GM18499 (cell line): ENCODE data around the gene LINGO3.

ENCODE experiments used
- ATAC-seq: cut with Tn5 transposase; IDR thresholded peaks from one replicate; pipeline ENCODE4 v1.9.1; 2021; ENCODE audit warnings: moderate number of reproducible peaks; ENCODE audit not compliant: insufficient read depth, unreplicated experiment

Gene LINGO3

GRCh38 chr19:2340496-2341243 is 32.7 kb upstream of the LINGO3 start:
- ATAC-seq: no peak

- no peak for ATAC-seq
Observed at GRCh38 chr19:2339644-2340310, 31.8 kb upstream of the LINGO3 start.

GRCh38 chr19:2338751-2339643 is 31.0 kb upstream of the LINGO3 start:
- ATAC-seq: no peak

DNA sequence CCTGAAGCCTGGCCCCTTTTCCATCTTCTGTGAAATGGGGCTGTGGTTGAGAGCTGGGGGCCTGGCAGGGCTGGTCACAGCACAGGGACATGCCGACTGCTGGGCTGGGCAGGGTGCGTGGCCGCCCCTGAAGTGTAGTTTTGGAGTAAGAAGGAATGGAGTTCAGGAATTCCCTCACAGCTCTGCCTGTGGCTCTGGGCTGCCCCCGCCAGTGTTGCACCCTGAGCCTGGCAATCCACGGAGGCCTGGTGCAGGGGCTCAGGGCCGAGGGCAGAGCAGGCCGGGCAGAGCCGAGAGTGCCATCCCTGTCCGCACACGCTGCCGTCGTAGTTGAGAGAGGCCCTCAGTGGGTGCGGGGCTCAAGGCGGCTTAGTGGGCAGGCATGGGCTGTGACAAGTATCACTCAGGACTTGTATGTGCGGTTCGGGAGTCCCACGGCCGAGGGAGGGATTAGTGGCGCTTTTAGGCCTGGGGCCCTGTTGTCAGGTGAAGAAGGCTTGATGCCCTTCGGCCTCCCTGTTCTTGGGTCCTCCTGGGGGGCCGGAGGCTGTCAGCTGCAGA is 30.2 kb upstream of the LINGO3 start:
- no peak for ATAC-seq

DNA sequence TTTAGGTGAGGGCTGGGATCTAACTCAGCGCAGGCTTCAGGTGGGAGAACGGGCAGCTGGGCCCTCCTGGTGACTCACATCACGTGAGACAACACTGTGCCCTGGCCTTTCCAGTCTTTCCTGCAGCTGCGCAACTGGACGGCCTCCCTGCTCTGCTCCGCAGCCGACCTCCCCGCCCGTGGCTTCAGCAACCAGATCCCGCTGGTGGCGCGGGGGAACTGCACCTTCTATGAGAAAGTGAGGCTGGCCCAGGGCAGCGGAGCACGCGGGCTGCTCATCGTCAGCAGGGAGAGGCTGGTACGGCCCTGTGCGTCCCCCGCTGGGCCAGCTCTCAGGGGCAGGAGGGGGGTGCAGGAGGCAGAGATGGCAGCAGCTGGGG is 29.4 kb upstream of the LINGO3 start:
- ATAC-seq: no peak

- no peak for ATAC-seq
Observed at GRCh38 chr19:2336528-2337328, 28.8 kb upstream of the LINGO3 start.

GRCh38 chr19:2335848-2336247 is 27.9 kb upstream of the LINGO3 start:
- ATAC-seq: no peak

GRCh38 chr19:2334986-2335846 is 27.3 kb upstream of the LINGO3 start:
- no peak for ATAC-seq

GRCh38 chr19:2334426-2334825 is 26.5 kb upstream of the LINGO3 start:
- no peak for ATAC-seq

DNA sequence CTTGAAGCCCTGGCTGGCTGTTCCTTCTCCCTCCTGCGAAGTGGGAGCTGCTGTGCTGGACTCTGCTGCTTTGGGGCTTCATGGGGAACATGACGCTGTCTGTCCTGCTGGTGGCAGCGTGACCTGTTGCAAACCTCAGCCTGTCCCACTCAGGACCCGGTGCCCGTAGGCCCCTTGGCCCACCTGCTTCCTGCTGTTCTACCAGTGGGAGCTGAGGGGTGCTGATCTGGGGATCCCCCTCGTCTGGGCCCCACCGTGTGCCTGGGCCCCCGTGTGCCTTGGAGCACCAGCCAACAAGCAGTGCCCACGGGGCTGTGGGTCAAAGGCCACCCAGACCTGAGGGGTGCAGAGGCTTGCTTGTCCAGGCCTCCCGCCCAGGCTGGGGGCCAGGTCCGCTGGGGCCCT is 25.9 kb upstream of the LINGO3 start:
- no peak for ATAC-seq

DNA sequence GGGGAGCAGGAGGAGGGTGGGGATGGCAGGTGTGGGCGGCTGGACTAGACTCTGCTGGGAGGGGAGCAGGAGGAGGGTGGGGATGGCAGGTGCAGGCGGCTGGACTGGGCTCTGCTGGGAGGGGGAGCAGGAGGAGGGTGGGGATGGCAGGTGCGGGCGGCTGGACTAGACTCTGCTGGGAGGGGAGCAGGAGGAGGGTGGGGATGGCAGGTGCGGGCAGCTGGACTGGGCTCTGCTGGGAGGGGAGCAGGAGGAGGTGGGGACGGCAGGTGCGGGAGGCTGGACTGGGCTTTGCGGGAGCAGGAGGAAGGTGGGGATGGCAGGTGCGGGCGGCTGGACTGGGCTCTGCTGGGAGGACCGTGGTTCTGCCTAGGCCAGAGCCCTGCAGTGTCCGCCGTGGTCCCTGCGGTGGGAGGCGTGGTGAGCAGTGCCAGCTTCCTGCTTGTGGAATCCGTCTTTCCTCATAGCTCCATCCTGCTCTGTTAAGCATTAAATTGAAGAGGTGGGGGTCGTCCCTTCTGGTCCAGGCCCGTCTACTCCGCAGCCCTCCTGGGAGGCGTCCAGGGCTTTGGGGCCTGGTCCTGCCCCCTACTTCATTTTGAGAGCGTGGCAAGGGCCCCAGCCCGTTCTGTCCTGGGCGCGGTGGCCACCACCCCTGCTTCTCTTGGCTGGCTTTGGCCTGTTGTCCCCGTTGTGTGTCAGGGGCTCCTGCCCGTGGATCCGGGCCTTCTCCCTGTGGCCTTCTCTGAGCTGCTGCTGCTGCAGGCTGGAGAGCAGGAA is 25.3 kb upstream of the LINGO3 start:
- no peak for ATAC-seq

DNA sequence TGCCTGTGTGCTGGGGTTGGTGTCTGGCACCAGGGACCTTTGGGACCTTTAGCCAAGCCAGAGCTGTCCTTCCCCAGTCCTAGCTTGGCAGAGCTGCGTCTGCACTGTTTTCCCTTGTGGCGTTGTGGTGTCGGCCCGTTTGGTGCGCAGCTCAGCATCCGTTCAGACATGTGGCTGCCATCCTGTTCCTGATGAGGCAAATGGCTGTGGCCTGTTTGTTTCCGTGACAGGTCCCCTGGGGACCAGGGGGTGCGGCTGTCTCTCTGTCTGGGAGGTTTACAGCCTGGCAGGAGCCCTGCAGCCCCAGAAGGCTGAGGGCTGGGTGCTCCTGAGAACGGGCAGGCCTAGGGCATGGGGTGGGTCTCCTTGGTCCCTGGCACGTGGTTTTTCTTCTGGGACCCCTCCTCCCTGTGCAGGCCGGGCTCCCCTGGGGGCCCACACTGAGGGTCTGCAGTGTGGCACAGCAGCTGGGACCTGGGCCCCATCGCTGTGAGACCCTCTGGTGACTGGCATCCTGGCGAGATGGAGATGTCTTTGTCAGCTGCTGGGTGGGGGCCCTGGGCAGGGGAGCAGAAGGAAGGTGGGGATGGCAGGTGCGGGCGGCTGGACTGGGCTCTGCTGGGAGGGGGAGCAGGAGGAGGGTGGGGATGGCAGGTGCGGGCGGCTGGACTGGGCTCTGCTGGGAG is 24.5 kb upstream of the LINGO3 start:
- no peak for ATAC-seq

GRCh38 chr19:2331601-2332246 is 23.8 kb upstream of the LINGO3 start:
- ATAC-seq: no peak

- ATAC-seq: no peak
Observed at GRCh38 chr19:2330632-2331284, 22.8 kb upstream of the LINGO3 start.

- ATAC-seq: no peak
Observed at GRCh38 chr19:2330255-2330631, 22.3 kb upstream of the LINGO3 start.

- ATAC-seq: no peak
Observed at GRCh38 chr19:2329501-2329916, 21.6 kb upstream of the LINGO3 start.

DNA sequence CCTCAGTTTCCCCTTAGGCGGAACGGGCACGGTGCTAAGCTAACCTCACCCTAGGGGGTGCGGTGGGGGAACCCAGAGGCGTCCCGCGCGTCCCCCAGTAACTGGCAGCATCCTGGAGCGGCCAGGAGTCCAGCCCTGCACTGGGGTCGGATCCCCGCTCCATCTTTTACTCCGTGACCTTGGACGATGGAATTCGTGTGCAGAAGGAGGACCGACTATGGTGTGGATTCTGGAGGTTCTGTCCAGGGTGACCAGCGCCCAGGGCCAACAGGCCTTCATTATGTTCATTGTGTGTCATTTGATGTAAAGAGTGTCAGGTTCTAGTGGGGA is 21.2 kb upstream of the LINGO3 start:
- no peak for ATAC-seq
